Suprapubic skin (tissue), 4 donors: Measurements from ENCODE around the gene RCOR1. TPM values are rescaled to one million over a fixed set of nuclear protein-coding genes. Genes with fewer than 3 reads are reported as not detected.

Experiments
- DNase-seq, 2 donors: peaks; one replicate each; pipeline ENCODE4 v3.0.0-alpha.2; 2019; ENCODE audit warnings: low spot score in 2 of 2
- H3K27ac ChIP-seq: fragments of 200-600 bp; sonication (generic); one replicate; pipeline ENCODE4 v1.5.1; 2019
- H3K27me3 ChIP-seq: fragments of 200-600 bp; sonication (generic); one replicate; pipeline ENCODE4 v1.5.1; 2019
- H3K36me3 ChIP-seq: fragments of 200-600 bp; sonication (generic); one replicate; pipeline ENCODE4 v1.5.1; 2019
- H3K4me1 ChIP-seq: fragments of 200-600 bp; sonication (generic); one replicate; pipeline ENCODE4 v1.5.1; 2019
- H3K4me3 ChIP-seq: fragments of 200-600 bp; sonication (generic); one replicate; pipeline ENCODE4 v1.5.1; 2019; ENCODE audit warnings: mild to moderate bottlenecking
- H3K9me3 ChIP-seq: fragments of 200-600 bp; sonication (generic); one replicate; pipeline ENCODE4 v1.5.1; 2019
- CTCF ChIP-seq, 2 donors: fragments of 200-600 bp in 1 of 2; fragments of 450-650 bp in 1 of 2; sonication (generic) in 1 of 2; IDR thresholded peaks; one replicate each; pipeline ENCODE4 v1.5.1; 2016 to 2019; ENCODE audit warnings: antibody characterized with exemption in 2 of 2, mild to moderate bottlenecking in 1 of 2, moderate library complexity in 1 of 2
- EP300 ChIP-seq: sonication (generic); formaldehyde crosslinking; IDR thresholded peaks from one replicate; pipeline ENCODE4 v1.6.1; 2017; ENCODE audit warnings: antibody characterized with exemption
- POLR2A ChIP-seq, 2 donors: fragments of 450-650 bp; IDR thresholded peaks; one replicate each; pipeline ENCODE4 v1.6.1; 2017; ENCODE audit warnings: antibody characterized with exemption in 2 of 2, mild to moderate bottlenecking in 2 of 2, moderate library complexity in 2 of 2
- POLR2AphosphoS5 ChIP-seq, 3 donors: sonication (generic); formaldehyde crosslinking; IDR thresholded peaks; one replicate each; pipeline ENCODE4 v1.6.1; 2017; ENCODE audit warnings: antibody characterized with exemption in 3 of 3
- WGBS: methylation state at CpG from one replicate; pipeline ENCODE4 v1.1.5; 2018; 5-methylcytosine and 5-hydroxymethylcytosine counted together
- total RNA-seq, 4 donors: library from RNA; depleted of rRNA; stranded (reverse); fragments of >200 nt; gene quantifications; one replicate each; pipeline ENCODE4 v1.1.0, GENCODE V29; 2016

RCOR1 gene
- total RNA-seq, 4 donors from 2014 or later = 20.6 to 27.7 (median 24.8) TPM

- H3K27ac ChIP-seq = no peak overlapping the region
- H3K4me1 ChIP-seq = peaks cover 18% of the 10 kb centered on the region
- DNase-seq = no peak
- no peak for TF ChIP-seq POLR2AphosphoS5 (IDR thresholded peaks at IDR 0.05)
- TF ChIP-seq POLR2A (IDR thresholded peaks at IDR 0.05) = no peak
- TF ChIP-seq EP300 = no peak
- TF ChIP-seq CTCF (IDR thresholded peaks at IDR 0.05) = no peak
- no peaks in the 10 kb centered on the region for H3K27me3 ChIP-seq
- 90% methylated on average over 11 of the region's 11 CpGs for WGBS
- H3K9me3 ChIP-seq = no peaks in the 10 kb centered on the region
- no peaks in the 10 kb centered on the region for H3K36me3 ChIP-seq
- no peak overlapping the region for H3K4me3 ChIP-seq
Measured at GRCh38 chr14:102690509-102691286, 98.2 kb downstream of the RCOR1 start.

GRCh38 chr14:102691763-102692162 is 99.3 kb downstream of the RCOR1 start:
- Histone ChIP-seq H3K4me3 (no peak overlapping the region), H3K36me3 (no peaks in the 10 kb centered on the region), H3K27me3 (no peaks in the 10 kb centered on the region), H3K4me1 (peaks cover 18% of the 10 kb centered on the region), H3K27ac (no peak overlapping the region), H3K9me3 (no peaks in the 10 kb centered on the region)
- no peak for TF ChIP-seq POLR2AphosphoS5 (IDR thresholded peaks at IDR 0.05)
- WGBS = 38% methylated on average over 2 of the region's 2 CpGs
- no peak for DNase-seq

- 53% methylated on average over 4 of the region's 4 CpGs for WGBS
- TF ChIP-seq POLR2A (IDR thresholded peaks at IDR 0.05) = no peak
- no peak for TF ChIP-seq CTCF (IDR thresholded peaks at IDR 0.05)
- no peak for TF ChIP-seq EP300
- TF ChIP-seq POLR2AphosphoS5 (IDR thresholded peaks at IDR 0.05) = no peak
- no peaks in the 10 kb centered on the region for H3K27me3 ChIP-seq
- no peak for DNase-seq
- no peaks in the 10 kb centered on the region for H3K36me3 ChIP-seq
- peaks cover 18% of the 10 kb centered on the region for H3K4me1 ChIP-seq
- no peak overlapping the region for H3K27ac ChIP-seq
- H3K4me3 ChIP-seq = no peak overlapping the region
- no peaks in the 10 kb centered on the region for H3K9me3 ChIP-seq
Measured at GRCh38 chr14:102692334-102692733, 99.9 kb downstream of the RCOR1 start.

- H3K9me3 ChIP-seq = no peaks in the 10 kb centered on the region
- 75% methylated on average over 4 of the region's 4 CpGs for WGBS
- peaks cover 16% of the 10 kb centered on the region for H3K4me1 ChIP-seq
- H3K27ac ChIP-seq = no peak overlapping the region
- H3K4me3 ChIP-seq = no peak overlapping the region
- TF ChIP-seq EP300 = no peak
- no peak for TF ChIP-seq POLR2AphosphoS5 (IDR thresholded peaks at IDR 0.05)
- TF ChIP-seq CTCF (IDR thresholded peaks at IDR 0.05) = no peak
- TF ChIP-seq POLR2A (IDR thresholded peaks at IDR 0.05) = no peak
- no peak for DNase-seq
- H3K27me3 ChIP-seq = no peaks in the 10 kb centered on the region
- no peaks in the 10 kb centered on the region for H3K36me3 ChIP-seq
Measured at GRCh38 chr14:102693006-102693755, 100.7 kb downstream of the RCOR1 start.

GRCh38 chr14:102694530-102695166 is 102.2 kb downstream of the RCOR1 start:
- H3K27me3 ChIP-seq = no peaks in the 10 kb centered on the region
- WGBS = 16% methylated on average over 7 of the region's 7 CpGs
- H3K27ac ChIP-seq = no peak overlapping the region
- TF ChIP-seq EP300 (no peak), CTCF (IDR thresholded peaks at IDR 0.05) (peak; percentile 55 to 71), POLR2A (IDR thresholded peaks at IDR 0.05) (no peak), POLR2AphosphoS5 (IDR thresholded peaks at IDR 0.05) (no peak)
- H3K36me3 ChIP-seq = no peaks in the 10 kb centered on the region
- H3K4me1 ChIP-seq = peaks cover 14% of the 10 kb centered on the region
- peak in 1 of 2 donors; percentile 64 for DNase-seq
- no peak overlapping the region for H3K4me3 ChIP-seq
- no peaks in the 10 kb centered on the region for H3K9me3 ChIP-seq
